Panc1 (cell line): ENCODE measurements around the gene ALLC. TPM values are rescaled to one million over a fixed set of nuclear protein-coding genes. Genes with fewer than 3 reads are reported as not detected.

ENCODE experiments used
- ATAC-seq: fragments of 200-7000 bp; cut with Tn5 transposase; 2 replicates; pipeline ENCODE4 v1.9.1; 2020; ENCODE audit warnings: mild to moderate bottlenecking, moderate library complexity
- BruUV-seq: library from RNA; stranded (reverse); fragments of 400-500 nt; replicated peaks from 2 replicates; lab custom pipeline; 2021; lab: Mats Ljungman, UMichigan
- CTCF ChIA-PET: fragments of 300-600 bp; sonication (Branson Sonifier 250); formaldehyde crosslinking; loops from one replicate; lab custom pipeline; 2022; ENCODE audit warnings: antibody characterized with exemption; lab: Charles Lee
- POLR2A ChIA-PET: fragments of 300-600 bp; sonication (Branson Sonifier 250); formaldehyde crosslinking; loops from one replicate; lab custom pipeline; 2022; ENCODE audit warnings: antibody characterized with exemption; lab: Charles Lee
- DNase-seq: peaks from one replicate; pipeline ENCODE4 v3.0.0-alpha.2; 2010; ENCODE audit warnings: low read depth, low spot score
- H3K27ac ChIP-seq: 2 replicates; pipeline ENCODE4 v1.5.1; 2011; ENCODE audit warnings: mild to moderate bottlenecking, low read length, inconsistent platforms
- H3K27me3 ChIP-seq: fragments of 200-500 bp; sonication (Bioruptor generic); 2 replicates; pipeline ENCODE4 v1.6.0; 2014; ENCODE audit warnings: low read length, inconsistent platforms; ENCODE audit not compliant: control insufficient read depth, insufficient read depth
- H3K36me3 ChIP-seq: fragments of 200-500 bp; sonication (Bioruptor generic); 2 replicates; pipeline ENCODE4 v1.5.1; 2014; ENCODE audit warnings: inconsistent platforms, mild to moderate bottlenecking, low read length, moderate library complexity; ENCODE audit not compliant: control insufficient read depth, insufficient read depth
- H3K4me1 ChIP-seq: 2 replicates; pipeline ENCODE4 v1.5.1; 2011; ENCODE audit warnings: inconsistent platforms, mild to moderate bottlenecking, low read length, moderate library complexity; ENCODE audit not compliant: control insufficient read depth, insufficient read depth
- H3K4me3 ChIP-seq, 2 experiments: 2 replicates each; pipeline ENCODE4 v1.5.1; 2011 to 2012; ENCODE audit warnings: low read depth in 2 of 2, low read length in 2 of 2, mild to moderate bottlenecking in 2 of 2, inconsistent platforms in 1 of 2, moderate library complexity in 1 of 2
- H3K9me3 ChIP-seq: fragments of 200-500 bp; sonication (Bioruptor generic); 2 replicates; pipeline ENCODE4 v1.5.1; 2014; ENCODE audit warnings: low read depth, mild to moderate bottlenecking, inconsistent platforms, low read length, moderate library complexity; ENCODE audit not compliant: control insufficient read depth, insufficient read depth
- POLR2AphosphoS5 ChIP-seq: IDR thresholded peaks from 2 replicates; pipeline ENCODE4 v1.6.1; 2012; ENCODE audit warnings: mild to moderate bottlenecking, low read depth, low read length, moderate library complexity
- SIN3A ChIP-seq: IDR thresholded peaks from 2 replicates; pipeline ENCODE4 v1.6.1; 2012; ENCODE audit warnings: low read depth, mild to moderate bottlenecking, low read length, moderate library complexity, borderline replicate concordance; ENCODE audit not compliant: insufficient read depth
- TCF7L2 ChIP-seq: IDR thresholded peaks from 2 replicates; pipeline ENCODE4 v1.6.1; 2011; ENCODE audit warnings: mild to moderate bottlenecking, low read depth, low read length, inconsistent platforms
- in situ Hi-C: cut with HindIII; loops from 2 replicates; pipeline ENCODE4 v1.10.0; 2016; ENCODE audit warnings: low sequenced_read_pairs, low pct_unique_long_range_greater_than_20kb
- intact Hi-C: fragments of 100-400 bp; cut with micrococcal nuclease; formaldehyde crosslinking; loops from one replicate; pipeline ENCODE4 v1.10.0; 2022; ENCODE audit not compliant: unreplicated experiment
- total RNA-seq: library from RNA; stranded (reverse); gene quantifications from one replicate; pipeline ENCODE4 v1.2.1, GENCODE V29; 2021; ENCODE audit not compliant: unreplicated experiment
- TF ChIP-seq, protein P1 (sequence below), 2 experiments: IDR thresholded peaks; 2 replicates each; pipeline ENCODE4 v1.6.1; 2011 to 2012; ENCODE audit warnings: low read depth in 2 of 2, control low read depth in 1 of 2, low read length in 1 of 2, mild to moderate bottlenecking in 1 of 2, moderate library complexity in 1 of 2; ENCODE audit not compliant: insufficient read depth in 1 of 2
- TF ChIP-seq, protein P2 (sequence below): fragments of 450-650 bp; IDR thresholded peaks from 2 replicates; pipeline ENCODE4 v1.5.1; 2017; ENCODE audit warnings: mild to moderate bottlenecking

ALLC gene
- total RNA-seq, 1 experiment from 2014 or later, result not detected

DNA sequence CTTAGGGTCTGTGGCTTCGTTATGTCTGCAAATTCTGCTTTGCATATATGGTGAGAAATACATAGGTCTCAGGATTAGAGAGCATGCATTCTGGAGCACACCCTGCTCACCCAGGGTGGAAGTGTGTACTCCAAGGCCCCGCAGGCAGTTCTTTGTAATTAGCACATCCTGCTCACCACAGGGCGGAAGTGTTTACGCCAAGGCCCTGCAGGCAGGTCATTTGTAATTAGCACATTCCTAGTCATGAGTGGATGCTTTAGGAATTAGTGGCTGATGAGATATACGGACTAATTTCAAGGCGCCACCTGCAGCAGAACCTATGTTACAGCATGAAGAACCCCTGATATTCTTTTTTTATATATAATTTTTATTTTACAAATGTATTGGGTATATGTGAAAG lies 4.2 kb downstream of the ALLC start:
- no TSS peak for BruUV-seq
- DNase-seq (no peak), ATAC-seq (no peak)
- in situ Hi-C loops (no loop called here), intact Hi-C loops (no loop called here)
- no peaks in the 10 kb centered on the region for H3K4me1 ChIP-seq
- no peaks in the 10 kb centered on the region for H3K9me3 ChIP-seq
- CTCF ChIA-PET, result no interaction called here
- H3K36me3 ChIP-seq, result no peaks in the 10 kb centered on the region
- TF ChIP-seq POLR2AphosphoS5 (no peak), SIN3A (no peak), TCF7L2 (no peak)
- TF ChIP-seq, protein P1, sequence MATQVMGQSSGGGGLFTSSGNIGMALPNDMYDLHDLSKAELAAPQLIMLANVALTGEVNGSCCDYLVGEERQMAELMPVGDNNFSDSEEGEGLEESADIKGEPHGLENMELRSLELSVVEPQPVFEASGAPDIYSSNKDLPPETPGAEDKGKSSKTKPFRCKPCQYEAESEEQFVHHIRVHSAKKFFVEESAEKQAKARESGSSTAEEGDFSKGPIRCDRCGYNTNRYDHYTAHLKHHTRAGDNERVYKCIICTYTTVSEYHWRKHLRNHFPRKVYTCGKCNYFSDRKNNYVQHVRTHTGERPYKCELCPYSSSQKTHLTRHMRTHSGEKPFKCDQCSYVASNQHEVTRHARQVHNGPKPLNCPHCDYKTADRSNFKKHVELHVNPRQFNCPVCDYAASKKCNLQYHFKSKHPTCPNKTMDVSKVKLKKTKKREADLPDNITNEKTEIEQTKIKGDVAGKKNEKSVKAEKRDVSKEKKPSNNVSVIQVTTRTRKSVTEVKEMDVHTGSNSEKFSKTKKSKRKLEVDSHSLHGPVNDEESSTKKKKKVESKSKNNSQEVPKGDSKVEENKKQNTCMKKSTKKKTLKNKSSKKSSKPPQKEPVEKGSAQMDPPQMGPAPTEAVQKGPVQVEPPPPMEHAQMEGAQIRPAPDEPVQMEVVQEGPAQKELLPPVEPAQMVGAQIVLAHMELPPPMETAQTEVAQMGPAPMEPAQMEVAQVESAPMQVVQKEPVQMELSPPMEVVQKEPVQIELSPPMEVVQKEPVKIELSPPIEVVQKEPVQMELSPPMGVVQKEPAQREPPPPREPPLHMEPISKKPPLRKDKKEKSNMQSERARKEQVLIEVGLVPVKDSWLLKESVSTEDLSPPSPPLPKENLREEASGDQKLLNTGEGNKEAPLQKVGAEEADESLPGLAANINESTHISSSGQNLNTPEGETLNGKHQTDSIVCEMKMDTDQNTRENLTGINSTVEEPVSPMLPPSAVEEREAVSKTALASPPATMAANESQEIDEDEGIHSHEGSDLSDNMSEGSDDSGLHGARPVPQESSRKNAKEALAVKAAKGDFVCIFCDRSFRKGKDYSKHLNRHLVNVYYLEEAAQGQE (IDR thresholded peaks at IDR 0.05; ENCODE audit: insufficient read depth in 1 of 2, low read depth in 2 of 2, low read length in 1 of 2), result no peak
- TF ChIP-seq, protein P2, sequence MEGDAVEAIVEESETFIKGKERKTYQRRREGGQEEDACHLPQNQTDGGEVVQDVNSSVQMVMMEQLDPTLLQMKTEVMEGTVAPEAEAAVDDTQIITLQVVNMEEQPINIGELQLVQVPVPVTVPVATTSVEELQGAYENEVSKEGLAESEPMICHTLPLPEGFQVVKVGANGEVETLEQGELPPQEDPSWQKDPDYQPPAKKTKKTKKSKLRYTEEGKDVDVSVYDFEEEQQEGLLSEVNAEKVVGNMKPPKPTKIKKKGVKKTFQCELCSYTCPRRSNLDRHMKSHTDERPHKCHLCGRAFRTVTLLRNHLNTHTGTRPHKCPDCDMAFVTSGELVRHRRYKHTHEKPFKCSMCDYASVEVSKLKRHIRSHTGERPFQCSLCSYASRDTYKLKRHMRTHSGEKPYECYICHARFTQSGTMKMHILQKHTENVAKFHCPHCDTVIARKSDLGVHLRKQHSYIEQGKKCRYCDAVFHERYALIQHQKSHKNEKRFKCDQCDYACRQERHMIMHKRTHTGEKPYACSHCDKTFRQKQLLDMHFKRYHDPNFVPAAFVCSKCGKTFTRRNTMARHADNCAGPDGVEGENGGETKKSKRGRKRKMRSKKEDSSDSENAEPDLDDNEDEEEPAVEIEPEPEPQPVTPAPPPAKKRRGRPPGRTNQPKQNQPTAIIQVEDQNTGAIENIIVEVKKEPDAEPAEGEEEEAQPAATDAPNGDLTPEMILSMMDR, result no peak
- no peak overlapping the region for H3K4me3 ChIP-seq
- no peaks in the 10 kb centered on the region for H3K27me3 ChIP-seq
- H3K27ac ChIP-seq, result no peak overlapping the region
- POLR2A ChIA-PET, result no interaction called here

DNA sequence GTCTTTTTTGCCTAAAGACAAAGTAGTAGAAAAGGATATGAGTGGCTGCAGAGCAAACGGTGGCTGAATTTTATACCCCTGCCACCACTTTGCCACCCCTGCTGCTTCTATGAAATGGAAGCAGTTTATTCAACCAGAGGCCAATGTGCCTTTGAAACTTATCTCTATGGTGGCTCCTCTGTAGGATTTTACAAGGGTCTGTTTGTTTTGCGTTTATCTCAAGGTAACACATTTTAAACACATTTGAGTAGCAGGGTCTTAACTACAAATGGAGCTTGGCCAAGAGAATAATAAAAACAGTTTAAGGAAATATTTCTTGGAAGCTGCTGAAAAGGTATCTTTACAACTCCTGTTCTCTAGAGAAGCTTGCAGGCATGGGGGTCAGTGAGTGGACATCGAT lies 6.1 kb downstream of the ALLC start:
- in situ Hi-C loops, result no loop called here
- no peaks in the 10 kb centered on the region for H3K36me3 ChIP-seq
- H3K27ac ChIP-seq, result no peak overlapping the region
- ChIA-PET CTCF (no interaction called here), POLR2A (no interaction called here)
- H3K4me3 ChIP-seq, result no peak overlapping the region
- no peaks in the 10 kb centered on the region for H3K9me3 ChIP-seq
- no peak for ATAC-seq
- H3K4me1 ChIP-seq, result no peaks in the 10 kb centered on the region
- no TSS peak for BruUV-seq
- no peak for DNase-seq
- TF ChIP-seq POLR2AphosphoS5 (no peak), SIN3A (no peak)
- TF ChIP-seq, protein P2, result no peak
- intact Hi-C loops, result no loop called here
- H3K27me3 ChIP-seq, result no peaks in the 10 kb centered on the region
